GM12891 (cell line): ENCODE results near the gene S100A3.

Experiments used
- POLR2A ChIP-seq: IDR thresholded peaks from 2 replicates; pipeline ENCODE4 v1.6.1; 2011; ENCODE audit warnings: low read depth, low read length, control low read depth
- POLR2AphosphoS5 ChIP-seq: IDR thresholded peaks from 2 replicates; pipeline ENCODE4 v1.6.1; 2011; ENCODE audit warnings: low read depth, low read length, control low read depth

GRCh38 chr1:153533689-153534201 is 15.3 kb downstream of the S100A3 start:
- TF ChIP-seq POLR2A (no peak), POLR2AphosphoS5 (no peak)
